HG02759 (cell line): ENCODE results near the gene RBM6.
"Not testable (repeated sequence)": the region's sequence is repeated elsewhere in the genome, so short reads cannot be mapped to it uniquely, and the experiment has no call there.

Experiments used
- ATAC-seq: cut with Tn5 transposase; IDR thresholded peaks from one replicate; pipeline ENCODE4 v1.9.1; 2021; ENCODE audit warnings: mild to moderate bottlenecking, moderate library complexity; ENCODE audit not compliant: unreplicated experiment

The RBM6 gene

GRCh38 chr3:49968346-49968745 lies 28.4 kb downstream of the RBM6 start:
- no peak for ATAC-seq

- no peak for ATAC-seq
Measured at GRCh38 chr3:49972656-49973055, 32.7 kb downstream of the RBM6 start.

- no peak for ATAC-seq
Measured at GRCh38 chr3:49976942-49977341, 37.0 kb downstream of the RBM6 start.

GRCh38 chr3:49984394-49984793 lies 44.4 kb downstream of the RBM6 start:
- ATAC-seq: no peak

- no peak for ATAC-seq
Measured at GRCh38 chr3:49992326-49992725, 52.4 kb downstream of the RBM6 start.

GRCh38 chr3:49994476-49994875 lies 54.5 kb downstream of the RBM6 start:
- ATAC-seq: no peak

GRCh38 chr3:49996016-49996415 lies 56.1 kb downstream of the RBM6 start:
- ATAC-seq: no peak

GRCh38 chr3:49997862-49998261 lies 57.9 kb downstream of the RBM6 start:
- no peak for ATAC-seq

GRCh38 chr3:49998326-49998725 lies 58.4 kb downstream of the RBM6 start:
- ATAC-seq: no peak

- ATAC-seq: no peak
Measured at GRCh38 chr3:50001511-50001910, 61.6 kb downstream of the RBM6 start.

GRCh38 chr3:50003216-50003615 lies 63.3 kb downstream of the RBM6 start:
- no peak for ATAC-seq

GRCh38 chr3:50003824-50004223 lies 63.9 kb downstream of the RBM6 start:
- no peak for ATAC-seq

- ATAC-seq: no peak
Measured at GRCh38 chr3:50008931-50009330, 69.0 kb downstream of the RBM6 start.

GRCh38 chr3:50010959-50011358 lies 71.0 kb downstream of the RBM6 start:
- ATAC-seq: no peak

- no peak for ATAC-seq
Measured at GRCh38 chr3:50015918-50016317, 76.0 kb downstream of the RBM6 start.

- no peak for ATAC-seq
Measured at GRCh38 chr3:50028346-50028745, 88.4 kb downstream of the RBM6 start.

GRCh38 chr3:50031201-50031600 lies 91.3 kb downstream of the RBM6 start:
- ATAC-seq: not testable (repeated sequence)

- no peak for ATAC-seq
Measured at GRCh38 chr3:50044976-50045375, 105.0 kb downstream of the RBM6 start.

- no peak for ATAC-seq
Measured at GRCh38 chr3:50047426-50047825, 107.5 kb downstream of the RBM6 start.

GRCh38 chr3:50050361-50050760 lies 110.4 kb downstream of the RBM6 start:
- no peak for ATAC-seq

- ATAC-seq: no peak
Measured at GRCh38 chr3:50057756-50058155, 117.8 kb downstream of the RBM6 start.

- ATAC-seq: no peak
Measured at GRCh38 chr3:50068134-50068533, 128.2 kb downstream of the RBM6 start.

GRCh38 chr3:50078091-50078490 lies 138.1 kb downstream of the RBM6 start:
- no peak for ATAC-seq

GRCh38 chr3:50078622-50079021 lies 138.7 kb downstream of the RBM6 start:
- ATAC-seq: no peak
